Tibial artery (tissue), 4 donors: ENCODE data around the gene THOC1.
A peak's percentile ranks its signal among the peaks of the same experiment; 100 is the strongest.

Source experiments
- DNase-seq, 2 donors: peaks; one replicate each; pipeline ENCODE4 v3.0.0-alpha.2; 2019
- H3K27ac ChIP-seq, 2 donors: fragments of 200-600 bp; sonication (generic) in 1 of 2; 1 replicate in 1 of 2; 2 replicates in 1 of 2; pipeline ENCODE4 v1.5.1; 2018 to 2019; ENCODE audit warnings: mild to moderate bottlenecking in 1 of 2
- H3K27me3 ChIP-seq, 2 donors: fragments of 200-600 bp; sonication (generic) in 1 of 2; one replicate each; pipeline versions ENCODE4 v1.5.1 to v1.6.0; 2016 to 2019
- H3K36me3 ChIP-seq, 3 donors: fragments of 200-600 bp; sonication (generic) in 2 of 3; one replicate each; pipeline ENCODE4 v1.5.1; 2016 to 2019; ENCODE audit warnings: mild to moderate bottlenecking in 2 of 3
- H3K4me1 ChIP-seq, 4 donors: fragments of 200-600 bp; sonication (generic) in 2 of 4; 1 replicate in 3 of 4; 2 replicates in 1 of 4; pipeline ENCODE4 v1.5.1; 2016 to 2019
- H3K4me3 ChIP-seq, 2 donors: fragments of 200-600 bp; sonication (generic) in 1 of 2; 1 replicate in 1 of 2; 2 replicates in 1 of 2; pipeline ENCODE4 v1.5.1; 2018 to 2019; ENCODE audit warnings: mild to moderate bottlenecking in 2 of 2
- H3K9me3 ChIP-seq, 3 donors: fragments of 200-600 bp; sonication (generic) in 1 of 3; one replicate each; pipeline ENCODE4 v1.5.1; 2016 to 2019
- intact Hi-C: fragments of 100-400 bp; cut with DNase I; formaldehyde crosslinking; loops from one replicate; pipeline ENCODE4 v1.15.0; 2023; ENCODE audit warnings: low total_unique reads
- TF ChIP-seq, protein P1 (sequence below), 2 experiments: fragments of 200-600 bp in 1 of 2; fragments of 450-650 bp in 1 of 2; IDR thresholded peaks; one replicate each; pipeline ENCODE4 v1.5.1; 2017 to 2019; ENCODE audit warnings: antibody characterized with exemption in 2 of 2, mild to moderate bottlenecking in 1 of 2, moderate library complexity in 1 of 2

The THOC1 gene

DNA sequence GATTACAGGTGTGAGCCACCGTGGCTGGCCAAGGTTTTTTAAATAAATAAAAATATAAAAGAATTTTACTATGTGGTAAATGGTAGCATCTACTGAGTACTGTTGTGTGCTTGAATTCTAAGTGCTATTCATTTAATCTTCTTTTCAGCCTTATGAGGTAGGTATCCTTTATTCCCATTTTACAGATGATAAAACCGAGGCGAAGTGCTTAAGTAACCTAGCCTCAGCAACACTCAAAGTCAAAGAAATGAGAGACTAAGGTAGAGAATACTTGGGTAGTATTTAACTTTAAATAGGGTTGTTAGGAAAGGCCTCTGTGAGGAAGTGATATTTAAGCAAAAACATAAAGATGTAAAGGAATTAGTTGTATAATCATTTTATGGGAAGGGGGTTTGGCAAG lies 5.7 kb upstream of the THOC1 start:
- no peak overlapping the region for H3K27ac ChIP-seq
- H3K9me3 ChIP-seq = peaks cover 0 to 9% (median 3%) of the 10 kb centered on the region in 3 donors
- no peak for DNase-seq
- no peaks in the 10 kb centered on the region for H3K27me3 ChIP-seq
- no peaks in the 10 kb centered on the region for H3K36me3 ChIP-seq
- TF ChIP-seq, protein P1, sequence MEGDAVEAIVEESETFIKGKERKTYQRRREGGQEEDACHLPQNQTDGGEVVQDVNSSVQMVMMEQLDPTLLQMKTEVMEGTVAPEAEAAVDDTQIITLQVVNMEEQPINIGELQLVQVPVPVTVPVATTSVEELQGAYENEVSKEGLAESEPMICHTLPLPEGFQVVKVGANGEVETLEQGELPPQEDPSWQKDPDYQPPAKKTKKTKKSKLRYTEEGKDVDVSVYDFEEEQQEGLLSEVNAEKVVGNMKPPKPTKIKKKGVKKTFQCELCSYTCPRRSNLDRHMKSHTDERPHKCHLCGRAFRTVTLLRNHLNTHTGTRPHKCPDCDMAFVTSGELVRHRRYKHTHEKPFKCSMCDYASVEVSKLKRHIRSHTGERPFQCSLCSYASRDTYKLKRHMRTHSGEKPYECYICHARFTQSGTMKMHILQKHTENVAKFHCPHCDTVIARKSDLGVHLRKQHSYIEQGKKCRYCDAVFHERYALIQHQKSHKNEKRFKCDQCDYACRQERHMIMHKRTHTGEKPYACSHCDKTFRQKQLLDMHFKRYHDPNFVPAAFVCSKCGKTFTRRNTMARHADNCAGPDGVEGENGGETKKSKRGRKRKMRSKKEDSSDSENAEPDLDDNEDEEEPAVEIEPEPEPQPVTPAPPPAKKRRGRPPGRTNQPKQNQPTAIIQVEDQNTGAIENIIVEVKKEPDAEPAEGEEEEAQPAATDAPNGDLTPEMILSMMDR (IDR thresholded peaks at IDR 0.05) = no peak
- H3K4me3 ChIP-seq = no peak overlapping the region
- intact Hi-C loops = no loop called here
- peaks cover 0 to 8% (median 8%) of the 10 kb centered on the region in 4 donors for H3K4me1 ChIP-seq

DNA sequence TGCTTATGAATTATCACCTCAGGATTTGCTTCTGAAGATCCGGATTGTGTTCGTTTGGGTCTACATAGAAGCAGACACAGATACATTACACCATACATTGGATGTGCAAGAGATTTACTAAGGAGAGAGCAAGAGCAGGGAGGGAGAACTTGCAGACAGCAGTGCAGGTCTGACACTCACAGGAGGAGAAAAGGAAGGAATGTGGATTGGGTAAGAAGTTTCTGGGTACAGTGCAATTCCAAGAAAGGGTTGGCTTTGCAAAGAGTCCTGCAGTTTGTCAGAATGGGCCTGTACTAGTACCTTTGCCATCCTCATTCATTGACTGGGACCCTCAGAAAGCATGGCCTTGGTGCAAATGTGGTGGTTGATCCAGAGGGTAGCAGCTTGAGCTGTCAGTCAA lies 4.8 kb upstream of the THOC1 start:
- H3K27me3 ChIP-seq = no peaks in the 10 kb centered on the region
- no peak for DNase-seq
- no peak overlapping the region for H3K4me3 ChIP-seq
- H3K9me3 ChIP-seq = peaks cover 0 to under 1% (median 0%) of the 10 kb centered on the region in 3 donors
- H3K36me3 ChIP-seq = no peaks in the 10 kb centered on the region
- TF ChIP-seq, protein P1 (IDR thresholded peaks at IDR 0.05) = no peak
- H3K27ac ChIP-seq = no peak overlapping the region
- H3K4me1 ChIP-seq = peaks cover 0 to 8% (median 8%) of the 10 kb centered on the region in 4 donors
- intact Hi-C loops = no loop called here

DNA sequence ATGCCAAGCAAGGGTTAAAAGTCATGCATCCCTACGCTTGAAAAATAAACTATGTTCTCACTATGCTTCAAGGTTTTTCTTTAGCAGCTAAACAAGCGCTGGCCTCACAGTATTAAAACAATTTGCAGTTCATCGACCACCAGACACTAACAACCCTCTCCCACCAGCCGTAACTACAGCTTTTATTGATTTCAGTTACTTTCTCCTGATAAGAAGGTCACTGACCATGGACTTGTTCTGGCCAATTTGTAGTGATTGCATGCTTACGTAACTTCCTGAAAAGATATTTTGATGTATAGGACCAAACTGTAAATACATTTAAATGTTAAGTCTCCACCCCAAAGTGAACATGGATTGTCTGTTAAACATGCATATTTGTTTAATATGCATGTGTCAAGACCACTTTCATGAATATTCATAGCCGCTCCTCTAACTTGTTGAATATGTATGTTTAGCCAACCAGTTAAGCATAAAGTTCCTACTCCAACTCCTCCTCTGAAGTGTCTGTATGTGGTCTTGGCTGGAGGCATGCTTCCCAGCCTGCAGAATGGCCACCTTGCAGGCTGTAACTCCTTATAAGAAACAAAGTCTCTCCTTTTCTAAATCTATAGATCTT lies 1.7 kb upstream of the THOC1 start:
- Histone ChIP-seq H3K27me3 (no peaks in the 10 kb centered on the region), H3K27ac (no peak overlapping the region), H3K4me1 (peaks cover 0 to 25% (median 18%) of the 10 kb centered on the region in 4 donors), H3K36me3 (peaks cover 3 to 7% (median 4%) of the 10 kb centered on the region in 3 donors), H3K9me3 (no peaks in the 10 kb centered on the region), H3K4me3 (peak overlapping the region in 1 of 2 donors; percentile 84)
- intact Hi-C loops = no loop called here
- DNase-seq = no peak
- TF ChIP-seq, protein P1 (IDR thresholded peaks at IDR 0.05) = no peak

DNA sequence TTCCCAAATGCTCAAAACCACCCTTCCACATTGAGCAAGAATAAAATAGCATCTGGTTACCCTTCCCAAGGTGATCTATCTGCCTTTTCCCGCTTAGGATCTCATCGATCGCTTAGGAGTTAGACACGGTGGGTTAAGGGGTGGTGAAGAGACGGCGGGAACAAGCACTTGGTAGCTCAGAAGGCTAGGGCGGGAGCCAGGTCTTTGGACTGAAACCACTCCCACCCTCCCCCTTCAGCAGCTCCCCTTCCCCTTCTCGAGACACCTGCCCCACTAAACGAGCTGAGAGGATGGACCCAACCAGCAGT lies 513 bp downstream of the THOC1 start:
- DNase-seq = no peak
- H3K9me3 ChIP-seq = no peaks in the 10 kb centered on the region
- H3K4me3 ChIP-seq = peak overlapping the region; percentile 84 to 92
- TF ChIP-seq, protein P1 (IDR thresholded peaks at IDR 0.05) = no peak
- intact Hi-C loops = no loop called here
- peaks cover 0 to 25% (median 18%) of the 10 kb centered on the region in 4 donors for H3K4me1 ChIP-seq
- H3K27me3 ChIP-seq = no peaks in the 10 kb centered on the region
- peaks cover 17 to 30% (median 24%) of the 10 kb centered on the region in 3 donors for H3K36me3 ChIP-seq
- H3K27ac ChIP-seq = peak overlapping the region; percentile 86 to 90

DNA sequence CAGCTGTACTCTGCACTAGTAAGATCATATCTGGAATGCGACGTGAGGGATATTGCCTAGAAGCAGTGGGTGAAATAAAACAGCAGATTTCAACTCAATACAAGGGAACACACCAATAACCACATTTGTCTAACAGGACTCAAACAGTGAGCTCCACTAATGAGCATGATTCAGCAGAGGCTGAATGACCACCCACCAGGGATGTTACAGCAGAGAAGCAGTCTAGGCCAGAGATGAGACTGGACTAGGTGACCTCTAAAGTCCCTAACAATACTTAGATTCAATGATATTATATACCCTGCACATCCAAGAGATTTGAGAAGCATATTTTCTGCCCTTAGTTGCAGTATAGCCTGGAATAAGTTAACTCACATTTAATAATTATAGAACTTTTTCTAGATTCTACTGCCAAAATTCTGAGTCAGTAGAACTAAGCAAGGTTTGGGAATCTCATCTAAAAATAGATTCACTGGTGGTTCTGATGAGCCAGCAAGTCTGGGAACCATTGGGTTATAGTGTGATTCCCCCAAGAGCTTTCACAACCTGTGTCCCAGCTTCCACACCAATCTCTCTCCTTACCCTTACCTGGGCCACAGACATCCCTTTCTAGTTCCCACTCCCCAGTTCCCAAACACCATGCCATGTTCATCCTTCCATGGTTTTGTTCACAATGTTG lies 6.3 kb downstream of the THOC1 start:
- Histone ChIP-seq H3K9me3 (no peaks in the 10 kb centered on the region), H3K27me3 (no peaks in the 10 kb centered on the region), H3K4me1 (peaks cover 0 to 9% (median 4%) of the 10 kb centered on the region in 4 donors), H3K4me3 (no peak overlapping the region), H3K27ac (no peak overlapping the region), H3K36me3 (peaks cover 46 to 81% (median 49%) of the 10 kb centered on the region in 3 donors)
- intact Hi-C loops = no loop called here
- TF ChIP-seq, protein P1 (IDR thresholded peaks at IDR 0.05) = no peak
- DNase-seq = no peak
